Glomerular visceral epithelial cell (primary cell): ENCODE measurements around the gene CLCF1.

ENCODE experiments used
- DNase-seq: peaks from one replicate; pipeline ENCODE4 v3.0.0-alpha.2; 2016; ENCODE audit errors: extremely low spot score

CLCF1 gene

DNA sequence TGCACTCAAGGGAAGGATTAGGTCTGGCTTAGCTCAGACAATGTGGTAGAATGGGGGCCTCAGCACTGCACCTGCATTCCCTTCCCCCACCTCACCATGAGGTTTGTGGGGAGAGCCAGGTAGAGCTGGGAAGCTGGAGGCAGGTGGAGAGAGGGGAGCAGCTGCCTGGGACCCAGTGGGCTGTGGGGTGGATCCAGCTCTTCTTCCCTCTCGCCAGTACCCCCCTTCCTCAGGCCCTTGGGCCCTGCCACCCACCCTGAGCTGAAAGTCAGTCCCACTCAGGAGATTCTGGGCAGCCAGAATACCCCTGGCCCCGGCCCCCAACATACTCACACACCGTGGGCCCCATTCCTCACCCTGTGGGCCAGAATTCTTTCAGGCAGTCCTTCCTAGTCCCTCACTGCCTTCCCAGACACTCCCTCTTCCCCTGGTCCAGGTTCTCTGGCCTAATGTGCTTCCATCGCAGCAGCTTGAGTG, 17.0 kb downstream of the CLCF1 start:
- DNase-seq, result no peak

DNA sequence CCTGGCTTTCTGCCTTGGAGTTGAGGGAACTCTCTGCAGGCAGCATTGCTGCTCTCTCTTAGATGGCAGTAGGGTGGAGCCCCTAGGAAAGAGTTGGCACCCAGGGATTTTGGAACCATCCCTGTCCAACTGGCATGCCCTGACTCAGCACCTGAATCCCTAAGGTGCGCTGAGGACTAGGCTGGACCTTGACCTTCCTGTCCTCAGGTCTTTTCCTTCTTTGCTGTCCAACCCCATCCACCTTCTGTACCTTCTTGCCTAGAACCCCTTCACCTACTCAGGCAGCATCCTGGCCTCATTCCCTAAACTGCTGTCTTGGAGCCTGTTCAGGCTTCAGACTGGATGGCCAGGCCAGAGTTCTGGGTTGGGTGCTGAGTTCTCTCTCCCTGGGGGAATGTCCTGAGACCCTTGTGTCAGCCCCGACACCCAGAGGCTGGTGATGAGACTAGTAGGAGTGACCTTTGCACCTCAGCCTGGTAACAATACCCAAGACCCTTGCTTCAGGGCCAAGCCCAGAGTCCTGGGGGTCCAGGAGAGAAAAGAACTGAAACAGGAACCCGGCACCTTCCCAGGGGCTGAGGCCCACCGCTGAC, 17.5 kb downstream of the CLCF1 start:
- no peak for DNase-seq

DNA sequence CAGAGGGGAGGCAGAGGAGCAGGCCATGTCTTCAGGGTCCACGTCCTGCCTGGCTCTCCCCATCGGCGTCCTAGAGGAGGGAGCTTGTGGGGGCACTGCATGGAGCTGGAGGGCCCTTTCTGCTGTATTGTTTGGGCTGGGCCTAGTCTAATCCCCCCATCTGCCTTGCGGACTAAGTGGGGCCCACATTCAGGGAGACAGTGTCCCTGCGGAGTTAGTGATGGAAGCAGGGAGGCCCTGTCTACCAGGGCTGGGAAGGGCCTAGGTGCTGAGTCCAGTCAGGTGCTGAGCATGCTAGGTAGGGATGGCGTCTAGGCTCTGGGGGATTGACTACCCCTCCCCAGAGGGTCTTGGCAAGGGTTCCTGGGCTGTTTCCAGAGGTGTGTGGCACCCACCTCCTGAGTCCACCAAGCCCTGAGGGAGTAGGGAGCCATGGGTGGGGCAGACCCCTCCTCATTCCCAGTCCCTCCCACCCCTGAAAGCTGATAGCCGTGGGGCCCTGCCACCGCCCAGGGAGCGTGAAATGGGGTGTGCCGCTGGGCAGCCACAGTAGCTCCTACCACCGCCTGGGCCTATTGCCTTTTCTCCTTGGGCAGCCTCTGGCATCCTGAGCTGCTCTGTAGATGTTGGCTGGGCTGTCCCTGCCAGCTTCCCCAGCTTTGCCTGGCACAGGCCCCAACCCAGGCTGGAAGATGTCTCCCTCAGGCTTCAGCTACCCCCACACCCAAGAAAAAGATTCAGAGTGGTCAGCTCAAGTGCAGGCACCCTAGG, 18.2 kb downstream of the CLCF1 start:
- no peak for DNase-seq

DNA sequence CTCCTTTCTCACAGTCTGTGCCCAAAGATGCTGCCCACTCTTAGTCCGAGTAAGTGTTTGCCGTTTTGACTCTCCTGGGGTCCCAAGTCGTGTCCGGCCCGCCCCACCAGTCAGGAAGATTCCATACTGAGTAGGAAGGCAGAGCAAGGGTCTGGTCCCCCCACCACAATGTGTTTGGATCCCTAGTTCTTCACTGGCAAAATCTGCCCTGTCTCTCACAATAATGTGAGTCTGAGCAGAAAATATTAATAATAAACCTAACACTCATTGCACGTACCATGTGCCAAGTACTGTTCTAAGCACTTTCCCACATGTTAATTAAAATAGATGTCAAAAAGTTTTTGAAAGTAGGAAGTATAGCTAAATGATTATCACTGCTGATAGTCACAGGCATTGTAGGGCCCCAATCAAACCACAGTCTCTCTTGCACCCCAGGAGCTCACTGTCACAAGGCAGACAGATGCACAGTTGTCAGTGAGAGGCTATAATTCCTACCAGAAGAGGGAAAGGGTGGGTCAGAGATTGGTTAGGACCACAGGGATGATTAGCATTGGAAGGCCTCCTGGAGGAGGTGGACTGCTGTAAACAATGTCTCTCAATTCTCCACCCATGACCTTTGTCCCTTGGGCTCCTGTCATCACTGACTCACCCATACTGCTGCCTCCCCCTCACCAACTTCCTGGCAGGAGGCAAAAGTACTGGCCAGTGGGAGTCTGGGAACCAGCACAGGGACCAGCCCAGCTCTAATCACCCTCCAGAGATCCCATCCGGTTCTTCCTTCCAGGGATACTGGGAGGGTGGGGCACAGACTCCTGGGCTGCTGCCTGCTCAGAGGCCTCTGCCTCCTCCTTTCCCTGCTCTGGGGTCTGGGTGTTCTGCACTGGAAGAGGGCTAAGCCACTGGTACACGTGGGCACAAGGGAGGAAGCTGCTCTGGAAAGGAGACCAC, 19.0 kb downstream of the CLCF1 start:
- peak; percentile 86 for DNase-seq

DNA sequence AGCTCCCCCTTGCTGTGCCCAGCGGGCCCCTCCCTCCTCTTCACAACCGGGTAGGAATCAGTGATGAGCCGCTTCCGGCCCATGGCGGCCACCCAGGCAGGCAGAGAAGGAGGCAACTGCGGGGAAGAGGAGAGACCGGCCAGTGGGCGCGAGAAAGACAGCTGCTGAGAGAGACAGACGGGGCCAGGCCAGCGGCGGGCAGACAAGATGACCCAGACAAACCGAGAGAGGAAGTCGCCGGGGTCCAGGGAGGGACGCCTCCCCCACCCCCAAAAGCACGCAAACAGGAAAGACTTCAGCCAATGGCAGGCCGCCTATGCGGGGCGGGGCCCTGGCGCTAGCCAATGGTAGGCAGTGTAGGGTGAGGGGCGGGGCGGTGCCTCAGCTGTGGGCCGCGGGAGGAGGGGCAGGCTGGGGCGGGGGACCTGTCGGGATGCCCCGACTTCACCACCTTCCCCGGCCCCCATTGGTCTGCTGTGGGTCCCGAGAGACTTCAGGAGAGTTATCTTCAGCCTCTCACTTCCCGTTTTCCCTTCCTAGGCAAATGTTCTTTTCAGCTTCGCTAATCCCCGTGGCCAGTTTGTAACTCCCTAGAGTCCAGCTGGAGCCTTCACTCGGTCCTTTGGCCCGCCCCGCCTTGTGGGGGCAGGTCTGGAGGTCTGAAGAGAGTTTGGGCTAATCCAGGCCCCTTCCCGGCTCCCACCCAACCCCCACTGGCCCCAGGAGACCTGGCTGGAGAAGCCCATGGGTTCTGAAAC, 19.9 kb downstream of the CLCF1 start, which contains the start of gene POLD4:
TSS of gene POLD4 (minus strand) at position 230 of the 758 bp plus-strand sequence. CDS start at position 83, 147 bp downstream.
- DNase-seq, result peak; percentile 95

DNA sequence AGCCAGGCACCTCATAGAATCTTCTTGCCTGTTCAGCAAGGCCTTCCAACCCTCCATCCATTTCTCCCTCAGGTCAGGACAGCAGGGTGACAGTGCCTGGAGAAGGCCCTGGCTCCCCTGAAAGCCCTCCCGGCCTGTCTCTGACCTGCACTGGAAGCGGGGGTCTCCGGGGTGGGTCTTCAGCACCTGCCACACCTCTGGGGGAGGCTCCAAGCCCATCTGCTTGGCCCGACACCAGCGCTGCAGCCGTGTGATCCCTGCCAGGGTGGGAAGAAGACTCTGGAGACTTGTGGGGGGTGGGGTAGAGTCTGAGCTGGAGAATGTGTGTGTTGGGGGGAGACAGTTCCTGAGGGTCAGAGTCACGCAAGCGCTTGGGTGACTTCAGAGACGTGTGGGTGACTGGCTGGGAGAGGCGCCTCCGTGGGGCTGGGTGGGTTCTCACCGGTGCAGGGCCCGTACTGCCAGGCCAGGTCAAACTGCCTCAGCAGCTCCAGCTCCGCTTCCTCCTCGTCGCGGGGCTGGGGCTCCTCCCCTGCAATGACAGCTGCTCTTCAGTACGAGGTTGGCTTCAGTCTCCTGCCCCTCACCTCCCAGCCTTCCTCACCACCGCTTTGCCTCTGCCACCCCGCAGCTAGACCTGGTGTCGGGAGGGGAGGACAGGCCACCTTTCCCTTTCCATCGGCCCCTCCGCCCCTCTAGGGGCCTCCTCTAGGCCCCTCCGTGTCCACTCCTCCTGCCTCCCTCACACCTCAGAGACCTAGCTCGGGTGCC, 20.7 kb downstream of the CLCF1 start:
- DNase-seq, result peak; percentile 58

DNA sequence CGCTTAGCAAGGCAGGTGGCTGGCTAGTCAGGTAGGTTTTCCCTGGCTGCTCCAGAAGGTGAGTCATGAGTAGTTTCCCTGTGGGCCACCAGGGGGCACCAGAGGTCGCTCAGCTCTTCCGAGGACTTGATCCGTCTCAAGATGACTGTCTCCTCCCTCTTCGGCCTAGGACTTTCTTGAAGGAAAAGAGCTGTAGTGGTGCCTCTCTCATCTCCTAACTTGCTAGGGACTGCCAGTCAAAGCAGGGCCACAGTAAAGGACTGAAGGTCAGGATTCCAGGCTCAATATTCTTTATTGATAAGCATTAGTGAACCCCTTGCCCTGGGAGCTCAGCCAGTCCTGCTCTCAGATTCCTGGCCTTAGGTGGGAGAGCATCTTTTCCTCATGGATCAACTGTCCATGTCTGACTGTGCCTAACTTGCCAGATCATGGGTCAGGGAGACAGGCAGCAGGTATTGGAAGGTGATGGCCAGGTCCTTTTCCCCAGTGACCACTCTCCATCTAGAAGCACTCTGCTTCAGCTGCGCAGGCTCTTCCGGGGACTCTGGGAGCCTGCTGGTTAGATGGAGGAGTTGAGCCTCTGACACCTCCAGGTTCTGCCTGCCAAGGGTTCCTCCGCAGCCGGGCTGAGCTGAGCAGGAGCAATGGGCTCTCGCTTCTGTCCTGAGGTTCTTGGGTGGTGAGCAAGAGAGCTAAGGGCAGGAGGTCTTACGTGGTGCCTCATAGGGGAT, 22.0 kb downstream of the CLCF1 start:
- DNase-seq, result peak; percentile 84

DNA sequence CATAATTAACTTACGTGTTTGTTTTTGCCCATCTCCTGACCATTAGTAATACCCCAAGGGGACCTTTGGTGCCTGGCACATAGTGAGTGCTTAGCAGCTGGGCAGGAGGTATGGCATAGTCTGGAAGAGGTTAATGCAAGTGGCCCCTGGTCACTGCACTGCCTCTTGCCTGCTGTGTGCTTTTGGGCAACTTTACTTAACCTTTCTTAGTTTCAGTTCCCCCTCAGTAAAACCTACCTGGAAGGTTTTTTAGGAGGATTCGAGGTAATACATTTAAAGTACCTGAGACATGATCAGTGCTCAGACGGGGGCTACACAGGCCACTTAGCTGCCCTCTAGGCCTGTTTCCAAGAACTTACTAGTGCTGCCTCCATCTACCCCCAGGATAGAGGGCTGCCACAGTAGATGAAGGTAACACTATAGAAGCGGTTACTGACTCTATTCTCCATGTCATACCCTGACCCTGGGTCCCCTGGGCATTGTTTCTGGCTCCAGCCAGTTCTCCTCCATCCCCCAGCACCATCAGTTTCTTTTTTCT, 23.4 kb downstream of the CLCF1 start:
- no peak for DNase-seq

DNA sequence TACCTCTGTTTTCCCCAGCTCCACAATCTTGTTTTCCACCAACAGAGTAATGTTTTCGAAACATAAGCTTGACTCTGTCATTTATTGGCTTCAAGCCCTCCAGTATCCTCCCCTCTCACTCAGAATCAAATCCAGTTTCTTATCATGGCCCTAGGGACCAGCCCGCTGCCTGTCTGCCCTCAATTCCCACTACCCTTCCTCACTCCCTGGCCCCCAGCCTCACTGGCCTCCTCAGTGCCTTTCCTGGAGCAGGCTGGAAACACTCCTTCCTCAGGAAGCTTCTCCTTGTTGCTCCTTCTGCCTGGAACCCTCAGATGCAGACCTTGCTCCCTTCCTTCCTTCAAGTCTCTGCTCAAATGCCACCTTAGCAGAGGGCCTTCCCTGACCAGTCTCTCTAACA, 23.9 kb downstream of the CLCF1 start:
- no peak for DNase-seq

DNA sequence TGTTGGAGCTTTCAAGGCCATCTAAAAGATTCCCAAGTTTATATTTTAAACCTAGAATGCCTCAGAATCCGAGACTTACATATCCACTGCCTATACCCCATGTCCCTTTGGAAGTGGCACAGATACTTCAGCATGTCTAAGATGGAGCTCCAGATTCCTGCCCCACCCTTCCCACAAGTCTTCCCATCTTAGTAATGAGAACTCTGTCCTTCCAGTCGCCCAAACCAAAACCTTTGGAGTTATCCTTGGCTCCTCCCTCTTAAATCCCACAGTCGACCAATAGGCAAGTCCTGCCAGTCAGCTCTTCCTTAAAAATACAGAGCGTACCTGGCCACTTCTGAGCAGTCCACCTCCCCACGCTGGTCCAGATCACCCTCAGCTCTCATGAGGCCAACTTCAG, 24.4 kb downstream of the CLCF1 start:
- no peak for DNase-seq

DNA sequence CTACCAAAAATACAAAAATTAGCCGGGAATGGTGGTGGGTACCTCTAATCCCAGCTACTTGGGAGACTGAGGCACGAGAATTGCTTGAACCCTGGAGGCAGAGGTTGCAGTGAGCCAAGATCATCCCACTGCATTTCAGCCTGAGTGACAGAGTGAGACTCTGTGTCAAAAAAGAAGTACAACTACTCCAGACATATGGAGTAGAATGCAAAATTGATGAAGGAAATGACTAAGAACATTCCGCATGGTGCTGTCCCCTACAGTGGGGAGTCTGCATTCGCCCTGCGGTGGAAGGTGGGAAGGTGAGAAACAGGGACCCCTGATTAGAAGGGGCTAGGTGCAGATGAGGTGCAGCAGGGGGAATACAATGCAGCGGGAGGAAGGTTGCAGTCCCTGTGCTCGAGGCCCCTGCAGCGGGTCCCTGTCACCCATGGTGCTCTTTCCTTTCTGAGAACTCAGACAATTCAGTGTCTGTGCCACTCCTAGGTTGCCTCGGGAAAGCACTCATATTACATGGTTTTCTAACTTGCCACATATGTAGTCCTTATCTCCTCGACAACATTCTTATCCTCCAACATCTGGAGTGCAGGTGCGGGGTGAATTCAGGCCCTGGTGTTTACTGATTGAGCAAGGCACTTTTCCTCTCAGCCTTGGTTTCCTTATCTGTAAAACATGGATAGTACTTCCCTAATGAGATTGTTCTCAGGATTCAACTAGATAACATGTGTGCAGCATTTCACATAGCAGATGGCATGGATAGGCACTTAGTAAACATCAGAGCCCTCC, 25.2 kb downstream of the CLCF1 start:
- no peak for DNase-seq

DNA sequence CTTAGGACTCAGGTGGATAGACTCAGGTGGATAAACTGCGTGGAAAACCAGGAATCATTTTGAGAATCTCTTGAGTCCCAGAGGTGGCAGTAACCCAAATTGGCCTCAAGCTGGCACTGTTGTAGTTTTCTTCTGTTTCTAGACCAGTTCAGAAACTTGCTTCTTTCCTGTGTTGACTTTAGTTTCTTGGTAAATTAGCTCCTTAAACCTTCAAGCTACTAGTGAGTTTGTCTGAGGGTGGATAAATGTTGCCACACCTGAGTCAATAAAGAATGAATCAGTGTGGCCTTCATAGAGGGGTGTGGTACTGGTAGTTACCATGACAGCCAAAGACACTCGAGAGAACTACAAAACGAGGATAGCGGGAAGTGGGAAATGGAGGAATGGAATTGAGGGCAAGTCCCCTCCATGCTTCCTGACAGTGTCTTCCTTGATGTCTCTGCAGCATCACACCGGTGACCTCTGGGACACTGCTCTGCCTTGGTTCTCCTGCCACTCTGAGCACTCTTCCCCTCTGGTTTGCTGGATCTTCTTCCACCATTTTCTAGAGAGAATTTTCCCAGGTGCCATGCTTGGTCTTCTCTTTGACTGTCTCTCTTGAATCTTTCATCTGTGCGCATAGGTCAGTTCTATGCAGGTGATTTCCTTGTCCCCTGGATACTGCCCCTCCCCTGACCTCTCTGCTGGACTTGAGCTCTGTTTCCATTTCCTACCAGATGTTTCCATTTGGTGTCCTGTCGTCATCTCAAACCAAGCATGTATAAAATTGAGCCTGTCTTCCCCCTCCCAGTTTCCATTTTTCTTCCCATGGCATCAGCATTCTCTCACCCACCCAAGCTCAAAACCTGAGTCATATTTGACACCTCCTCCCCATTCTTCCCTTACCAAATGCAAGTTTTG, 27.2 kb downstream of the CLCF1 start:
- DNase-seq, result peak; percentile 41

DNA sequence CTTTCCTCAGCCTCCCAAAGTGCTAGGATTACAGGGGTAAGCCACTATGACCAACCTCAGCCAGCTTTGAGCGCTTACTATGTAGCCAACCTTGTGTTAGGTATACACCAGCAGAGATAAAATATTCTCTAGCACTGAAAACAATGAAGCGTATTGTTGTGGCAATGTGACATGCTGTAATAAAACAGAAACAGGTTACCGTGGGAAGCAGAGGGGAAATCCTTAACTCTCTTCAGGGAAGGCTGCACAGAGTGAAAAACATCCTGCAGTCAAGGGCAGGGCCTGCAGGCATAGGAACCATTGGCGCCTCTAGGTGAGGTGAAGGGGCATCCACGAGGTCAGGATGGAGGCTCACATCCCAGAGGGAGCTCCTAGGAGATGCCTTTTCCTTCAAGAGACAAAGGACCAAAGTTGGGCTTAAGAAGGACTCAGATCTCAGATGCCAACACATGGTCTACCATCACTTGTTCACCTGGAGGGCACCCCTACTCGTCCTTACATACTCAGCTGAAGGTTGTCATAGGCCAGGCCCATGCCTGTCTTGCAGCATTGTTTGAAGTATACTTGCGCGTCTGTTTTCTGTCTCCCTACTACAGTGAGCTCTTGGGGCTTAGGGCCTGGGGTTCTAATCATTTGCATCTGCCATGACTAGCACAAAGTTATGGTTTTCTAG, 28.0 kb downstream of the CLCF1 start:
- DNase-seq, result no peak

DNA sequence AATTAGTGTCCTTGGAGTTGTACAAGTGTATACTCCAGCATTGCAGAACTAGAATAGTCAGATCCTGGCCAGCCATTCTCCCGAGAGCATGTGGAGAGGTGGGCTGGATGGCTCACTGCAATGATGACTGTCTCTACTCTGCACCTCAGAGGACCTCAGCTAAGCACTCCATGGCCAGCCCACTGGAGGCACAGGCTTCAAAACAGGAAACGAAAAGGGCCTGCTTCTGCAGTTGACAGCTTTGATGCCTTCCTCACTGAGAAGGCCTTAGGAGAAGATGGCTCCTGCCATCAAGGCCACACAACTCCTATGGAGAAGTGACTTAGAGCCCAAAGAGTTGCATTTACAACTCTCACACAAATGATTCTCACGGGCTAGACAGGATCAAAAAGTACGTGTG, 29.1 kb downstream of the CLCF1 start:
- no peak for DNase-seq

DNA sequence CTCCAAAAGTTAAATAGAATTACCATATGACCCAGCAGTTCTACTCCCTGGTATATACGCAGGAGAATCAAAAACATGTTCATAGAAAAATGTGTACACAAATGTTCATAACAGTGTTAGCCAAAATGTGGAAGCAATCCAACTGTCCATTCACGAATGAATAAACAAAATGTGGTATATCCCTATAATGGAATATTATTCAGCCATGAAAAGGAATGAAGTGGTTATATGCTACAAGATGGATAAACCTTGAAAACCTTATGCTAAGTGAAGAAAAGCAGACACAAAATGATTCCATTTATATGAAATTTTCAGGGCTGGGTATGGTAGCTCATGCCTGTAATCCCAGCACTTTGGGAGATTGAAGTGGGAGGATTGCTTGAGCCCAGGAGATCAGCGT, 36.1 kb downstream of the CLCF1 start:
- DNase-seq, result no peak

DNA sequence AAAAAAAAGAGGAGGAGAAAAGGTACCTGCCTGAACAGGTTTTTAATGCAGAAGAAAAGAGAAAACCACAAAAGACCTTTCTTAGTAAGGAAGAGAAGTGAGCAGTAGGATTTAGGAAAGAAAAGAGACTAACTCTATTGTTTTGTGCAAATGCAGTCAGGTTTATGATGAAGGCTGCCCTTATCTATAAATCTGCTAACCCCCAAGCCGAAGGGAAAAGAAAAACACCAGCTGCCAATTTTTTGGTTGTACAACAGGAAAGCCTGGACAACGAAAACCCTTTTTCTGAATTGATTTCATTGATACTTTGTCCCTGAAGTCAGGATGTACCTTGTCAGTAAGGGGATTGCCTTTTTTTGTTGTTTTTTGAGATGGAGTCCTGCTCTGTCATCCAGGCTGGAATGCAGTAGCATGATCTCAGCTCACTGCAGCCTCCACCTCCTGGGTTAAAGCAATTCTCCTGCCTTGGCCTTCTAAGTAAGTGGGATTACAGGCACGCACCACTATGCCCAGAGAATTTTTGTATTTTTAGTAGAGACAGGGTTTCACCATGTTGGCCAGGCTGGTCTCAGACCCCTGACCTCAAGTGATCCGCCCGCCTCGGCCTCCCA, 41.2 kb downstream of the CLCF1 start:
- DNase-seq, result no peak

DNA sequence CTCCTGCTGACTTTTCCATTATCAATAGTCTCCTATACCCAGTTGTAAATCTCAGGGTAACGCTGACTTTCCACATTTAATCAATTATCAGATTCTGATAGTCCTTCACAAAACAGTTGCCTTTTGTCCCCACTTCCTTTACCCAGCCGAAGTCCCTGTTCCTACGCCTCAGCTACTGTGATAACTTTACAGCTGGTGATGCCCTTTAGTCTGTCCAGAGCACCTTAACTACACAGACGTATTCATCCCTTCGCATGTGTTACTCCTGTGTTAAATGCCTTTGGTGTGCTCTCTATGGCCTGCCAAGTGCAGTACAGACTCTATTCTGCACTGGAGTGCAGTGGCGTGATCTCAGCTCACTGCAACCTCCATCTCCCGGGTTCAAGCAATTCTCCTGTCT, 49.9 kb downstream of the CLCF1 start:
- no peak for DNase-seq
